A549 (cell line): ENCODE data around the gene GET4.

Experiments
- HDAC2 ChIP-seq: fragments of 200-600 bp; sonication (generic); IDR thresholded peaks from 2 replicates; pipeline ENCODE4 v1.6.1; 2016
- JUN ChIP-seq, 2 experiments: fragments of >200 bp; sonication (Bioruptor Twin); formaldehyde crosslinking; IDR thresholded peaks; 2 replicates in 1 of 2; 3 replicates in 1 of 2; pipeline ENCODE4 v1.6.1; 2016 to 2017
- KDM1A ChIP-seq: fragments of 200-600 bp; sonication (generic); IDR thresholded peaks from 2 replicates; pipeline ENCODE4 v1.6.1; 2016; ENCODE audit warnings: low read depth, mild to moderate bottlenecking
- KDM5A ChIP-seq: fragments of 200-600 bp; sonication (generic); IDR thresholded peaks from 2 replicates; pipeline ENCODE4 v1.6.1; 2016; ENCODE audit warnings: antibody characterized with exemption, mild to moderate bottlenecking
- MYC ChIP-seq: IDR thresholded peaks from 2 replicates; pipeline ENCODE4 v1.6.1; 2012; ENCODE audit warnings: mild to moderate bottlenecking, inconsistent platforms, low read length, improper control_type of control experiment, borderline replicate concordance
- POLR2A ChIP-seq: IDR thresholded peaks from 2 replicates; pipeline ENCODE4 v1.6.1; 2012; ENCODE audit warnings: mild to moderate bottlenecking, low read length
- POLR2AphosphoS2 ChIP-seq: conservative IDR thresholded peaks from 2 replicates; pipeline ENCODE4 v1.6.1; 2012; ENCODE audit warnings: low read length, improper control_type of control experiment, inconsistent platforms
- RFX5 ChIP-seq: fragments of 450-650 bp; IDR thresholded peaks from 2 replicates; pipeline ENCODE4 v1.7.1; 2014; ENCODE audit warnings: antibody characterized with exemption, mild to moderate bottlenecking, moderate library complexity
- TF ChIP-seq, protein P1 (sequence below): fragments of >200 bp; sonication (Bioruptor Twin); formaldehyde crosslinking; IDR thresholded peaks from 3 replicates; pipeline ENCODE4 v1.5.1; 2016
- TF ChIP-seq, protein P2 (sequence below): fragments of 250-450 bp; sonication (Bioruptor Pico); IDR thresholded peaks from 2 replicates; pipeline ENCODE4 v1.5.0; 2021; ENCODE audit warnings: mild to moderate bottlenecking, moderate library complexity, borderline replicate concordance
- TF ChIP-seq, protein P3 (sequence below): fragments of 450-650 bp; IDR thresholded peaks from 2 replicates; pipeline ENCODE4 v1.6.1; 2014; ENCODE audit warnings: antibody characterized with exemption
- TF ChIP-seq, protein P4 (sequence below): fragments of 150-350 bp; IDR thresholded peaks from 2 replicates; pipeline ENCODE4 v1.6.1; 2014; ENCODE audit warnings: low read depth, mild to moderate bottlenecking, low read length
- TF ChIP-seq, protein P5 (sequence below): IDR thresholded peaks from 2 replicates; pipeline ENCODE4 v1.6.1; 2012

DNA sequence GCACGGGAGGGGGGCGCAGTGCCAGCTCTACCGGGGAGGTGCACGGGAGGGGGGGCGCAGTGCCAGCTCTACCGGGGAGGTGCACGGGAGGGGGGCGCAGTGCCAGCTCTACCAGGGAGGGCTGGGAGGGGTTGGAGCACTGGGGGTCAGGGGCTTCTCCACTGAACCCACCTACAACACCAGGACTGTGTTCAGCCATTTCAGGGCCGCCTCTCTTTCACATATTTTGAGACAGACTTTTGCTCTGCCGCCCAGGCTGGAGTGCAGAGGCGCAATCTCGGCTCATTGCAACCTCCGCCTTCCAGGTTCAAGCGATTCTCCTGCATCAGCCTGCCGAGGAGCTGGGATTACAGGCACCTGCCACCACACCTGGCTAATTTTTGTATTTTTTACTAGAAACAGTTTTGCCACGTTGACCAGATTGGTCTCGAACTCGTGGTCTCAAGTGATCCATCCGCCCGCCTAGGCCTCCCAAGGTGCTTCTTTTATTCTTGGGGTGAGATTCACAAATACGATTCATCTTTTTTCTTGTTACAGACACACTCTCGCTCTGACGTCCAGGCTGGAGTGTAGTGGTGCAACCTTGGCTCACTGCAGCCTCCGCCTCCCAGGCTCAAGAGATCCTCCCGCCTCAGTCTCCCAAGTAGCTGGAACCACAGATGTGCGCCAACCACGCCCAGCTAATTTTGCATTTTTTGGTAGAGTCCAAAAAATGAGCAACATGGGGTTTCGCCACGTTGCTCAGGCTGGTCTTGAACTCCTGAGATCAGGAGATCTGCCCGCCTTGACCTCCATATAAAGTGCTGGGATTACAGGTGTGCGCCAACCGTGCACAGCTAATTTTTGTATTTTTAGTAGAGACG is 41.1 kb downstream of the GET4 start:
- TF ChIP-seq, protein P1, sequence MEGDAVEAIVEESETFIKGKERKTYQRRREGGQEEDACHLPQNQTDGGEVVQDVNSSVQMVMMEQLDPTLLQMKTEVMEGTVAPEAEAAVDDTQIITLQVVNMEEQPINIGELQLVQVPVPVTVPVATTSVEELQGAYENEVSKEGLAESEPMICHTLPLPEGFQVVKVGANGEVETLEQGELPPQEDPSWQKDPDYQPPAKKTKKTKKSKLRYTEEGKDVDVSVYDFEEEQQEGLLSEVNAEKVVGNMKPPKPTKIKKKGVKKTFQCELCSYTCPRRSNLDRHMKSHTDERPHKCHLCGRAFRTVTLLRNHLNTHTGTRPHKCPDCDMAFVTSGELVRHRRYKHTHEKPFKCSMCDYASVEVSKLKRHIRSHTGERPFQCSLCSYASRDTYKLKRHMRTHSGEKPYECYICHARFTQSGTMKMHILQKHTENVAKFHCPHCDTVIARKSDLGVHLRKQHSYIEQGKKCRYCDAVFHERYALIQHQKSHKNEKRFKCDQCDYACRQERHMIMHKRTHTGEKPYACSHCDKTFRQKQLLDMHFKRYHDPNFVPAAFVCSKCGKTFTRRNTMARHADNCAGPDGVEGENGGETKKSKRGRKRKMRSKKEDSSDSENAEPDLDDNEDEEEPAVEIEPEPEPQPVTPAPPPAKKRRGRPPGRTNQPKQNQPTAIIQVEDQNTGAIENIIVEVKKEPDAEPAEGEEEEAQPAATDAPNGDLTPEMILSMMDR, result no peak
- TF ChIP-seq, protein P2, sequence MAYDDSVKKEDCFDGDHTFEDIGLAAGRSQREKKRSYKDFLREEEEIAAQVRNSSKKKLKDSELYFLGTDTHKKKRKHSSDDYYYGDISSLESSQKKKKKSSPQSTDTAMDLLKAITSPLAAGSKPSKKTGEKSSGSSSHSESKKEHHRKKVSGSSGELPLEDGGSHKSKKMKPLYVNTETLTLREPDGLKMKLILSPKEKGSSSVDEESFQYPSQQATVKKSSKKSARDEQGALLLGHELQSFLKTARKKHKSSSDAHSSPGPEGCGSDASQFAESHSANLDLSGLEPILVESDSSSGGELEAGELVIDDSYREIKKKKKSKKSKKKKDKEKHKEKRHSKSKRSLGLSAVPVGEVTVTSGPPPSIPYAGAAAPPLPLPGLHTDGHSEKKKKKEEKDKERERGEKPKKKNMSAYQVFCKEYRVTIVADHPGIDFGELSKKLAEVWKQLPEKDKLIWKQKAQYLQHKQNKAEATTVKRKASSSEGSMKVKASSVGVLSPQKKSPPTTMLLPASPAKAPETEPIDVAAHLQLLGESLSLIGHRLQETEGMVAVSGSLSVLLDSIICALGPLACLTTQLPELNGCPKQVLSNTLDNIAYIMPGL (CRISPR knock-in tag), result no peak
- TF ChIP-seq, protein P3, sequence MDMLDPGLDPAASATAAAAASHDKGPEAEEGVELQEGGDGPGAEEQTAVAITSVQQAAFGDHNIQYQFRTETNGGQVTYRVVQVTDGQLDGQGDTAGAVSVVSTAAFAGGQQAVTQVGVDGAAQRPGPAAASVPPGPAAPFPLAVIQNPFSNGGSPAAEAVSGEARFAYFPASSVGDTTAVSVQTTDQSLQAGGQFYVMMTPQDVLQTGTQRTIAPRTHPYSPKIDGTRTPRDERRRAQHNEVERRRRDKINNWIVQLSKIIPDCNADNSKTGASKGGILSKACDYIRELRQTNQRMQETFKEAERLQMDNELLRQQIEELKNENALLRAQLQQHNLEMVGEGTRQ, result no peak
- TF ChIP-seq, protein P4, sequence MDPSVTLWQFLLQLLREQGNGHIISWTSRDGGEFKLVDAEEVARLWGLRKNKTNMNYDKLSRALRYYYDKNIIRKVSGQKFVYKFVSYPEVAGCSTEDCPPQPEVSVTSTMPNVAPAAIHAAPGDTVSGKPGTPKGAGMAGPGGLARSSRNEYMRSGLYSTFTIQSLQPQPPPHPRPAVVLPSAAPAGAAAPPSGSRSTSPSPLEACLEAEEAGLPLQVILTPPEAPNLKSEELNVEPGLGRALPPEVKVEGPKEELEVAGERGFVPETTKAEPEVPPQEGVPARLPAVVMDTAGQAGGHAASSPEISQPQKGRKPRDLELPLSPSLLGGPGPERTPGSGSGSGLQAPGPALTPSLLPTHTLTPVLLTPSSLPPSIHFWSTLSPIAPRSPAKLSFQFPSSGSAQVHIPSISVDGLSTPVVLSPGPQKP, result no peak
- TF ChIP-seq POLR2AphosphoS2 (no peak), MYC (no peak), JUN (IDR thresholded peaks at IDR 0.05) (no peak), RFX5 (no peak), KDM1A (no peak), KDM5A (no peak), POLR2A (no peak), HDAC2 (no peak)
- TF ChIP-seq, protein P5, sequence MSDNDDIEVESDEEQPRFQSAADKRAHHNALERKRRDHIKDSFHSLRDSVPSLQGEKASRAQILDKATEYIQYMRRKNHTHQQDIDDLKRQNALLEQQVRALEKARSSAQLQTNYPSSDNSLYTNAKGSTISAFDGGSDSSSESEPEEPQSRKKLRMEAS, result no peak
